NCI-H2107 (cell line): ENCODE results near the gene PREB.
"Not testable (repeated sequence)": the region's sequence is repeated elsewhere in the genome, so short reads cannot be mapped to it uniquely, and the experiment has no call there.

Experiments
- DNase-seq: peaks from one replicate; lab custom pipeline; 2025; lab: John Stamatoyannopoulos, UW

The PREB gene

DNA sequence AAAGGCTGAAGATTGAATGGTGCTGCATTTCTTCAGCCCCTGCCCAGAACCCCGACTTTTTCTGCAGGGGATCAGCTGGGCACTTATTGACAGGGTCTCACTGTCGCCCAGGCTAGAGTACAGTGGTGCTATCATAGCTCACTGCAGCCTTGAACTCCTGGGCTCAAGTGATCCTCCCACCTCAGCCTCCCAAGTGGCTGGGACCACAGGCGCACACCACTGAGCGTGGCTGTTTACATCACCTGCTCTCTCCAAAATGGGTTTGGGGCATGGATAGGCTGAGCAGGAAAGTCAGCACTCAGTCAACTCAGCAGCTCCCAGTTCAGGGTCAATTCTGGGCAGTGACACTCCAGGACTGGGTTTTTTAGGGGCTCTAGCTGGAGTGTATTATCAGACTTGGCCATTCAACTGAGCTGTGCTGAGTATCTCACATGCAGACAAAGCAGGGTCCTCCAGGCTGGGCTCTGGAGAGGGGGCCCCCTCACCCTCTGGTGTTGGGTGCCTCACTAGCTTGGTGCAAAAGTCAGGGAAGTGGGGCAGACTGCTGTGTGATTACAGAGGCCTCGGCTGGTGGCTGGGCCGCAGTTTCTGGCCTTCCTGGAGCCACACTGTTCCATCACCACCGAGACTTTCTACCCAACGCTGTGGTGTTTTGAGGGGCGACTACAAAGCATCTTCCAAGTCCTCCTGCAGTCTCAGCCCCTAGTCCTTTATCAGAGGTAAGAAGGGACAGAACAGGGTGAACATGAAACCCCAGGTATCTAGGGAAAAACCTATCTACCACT is 6.4 kb downstream of the PREB start:
- no peak for DNase-seq

DNA sequence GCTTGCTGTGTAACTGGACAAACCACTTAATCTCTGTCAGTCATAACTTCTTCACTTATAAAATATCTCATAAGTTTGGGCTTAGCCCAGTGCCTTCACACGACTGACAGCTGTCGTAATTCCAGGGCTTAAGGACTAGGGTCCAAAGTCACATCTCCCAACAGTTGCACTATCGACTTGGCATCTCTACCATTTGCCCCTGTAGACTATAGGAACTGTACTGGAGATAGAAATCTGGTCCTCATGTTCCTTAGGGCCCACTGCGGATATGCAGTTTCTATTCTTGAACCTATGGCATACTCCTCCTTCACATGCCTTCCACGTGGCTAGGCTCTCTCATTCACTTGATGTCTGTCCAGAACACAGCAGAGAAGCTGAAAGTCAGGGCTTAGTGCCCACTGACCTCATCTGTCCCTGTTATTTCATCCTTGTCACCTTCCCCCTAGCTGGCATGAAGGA is 8.2 kb downstream of the PREB start:
- no peak for DNase-seq

DNA sequence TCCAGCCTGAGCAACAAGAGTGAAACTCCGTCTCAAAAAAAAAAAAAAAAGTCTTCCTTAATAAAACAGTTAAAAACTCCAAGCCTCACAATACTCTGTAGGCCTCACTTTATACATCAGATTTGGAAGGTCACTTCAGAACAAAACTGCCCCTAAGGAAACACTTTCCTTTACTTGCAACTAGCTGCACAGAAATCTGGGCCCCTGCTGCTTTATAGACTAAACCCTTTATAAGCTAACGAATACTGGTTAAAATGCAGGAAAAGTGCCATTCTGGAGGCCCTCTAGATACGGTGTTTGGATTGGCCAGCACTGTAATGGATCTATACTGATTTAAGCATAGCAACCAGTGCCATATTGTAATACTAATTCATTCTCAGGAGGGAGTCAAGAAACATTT is 9.3 kb downstream of the PREB start:
- no peak for DNase-seq

DNA sequence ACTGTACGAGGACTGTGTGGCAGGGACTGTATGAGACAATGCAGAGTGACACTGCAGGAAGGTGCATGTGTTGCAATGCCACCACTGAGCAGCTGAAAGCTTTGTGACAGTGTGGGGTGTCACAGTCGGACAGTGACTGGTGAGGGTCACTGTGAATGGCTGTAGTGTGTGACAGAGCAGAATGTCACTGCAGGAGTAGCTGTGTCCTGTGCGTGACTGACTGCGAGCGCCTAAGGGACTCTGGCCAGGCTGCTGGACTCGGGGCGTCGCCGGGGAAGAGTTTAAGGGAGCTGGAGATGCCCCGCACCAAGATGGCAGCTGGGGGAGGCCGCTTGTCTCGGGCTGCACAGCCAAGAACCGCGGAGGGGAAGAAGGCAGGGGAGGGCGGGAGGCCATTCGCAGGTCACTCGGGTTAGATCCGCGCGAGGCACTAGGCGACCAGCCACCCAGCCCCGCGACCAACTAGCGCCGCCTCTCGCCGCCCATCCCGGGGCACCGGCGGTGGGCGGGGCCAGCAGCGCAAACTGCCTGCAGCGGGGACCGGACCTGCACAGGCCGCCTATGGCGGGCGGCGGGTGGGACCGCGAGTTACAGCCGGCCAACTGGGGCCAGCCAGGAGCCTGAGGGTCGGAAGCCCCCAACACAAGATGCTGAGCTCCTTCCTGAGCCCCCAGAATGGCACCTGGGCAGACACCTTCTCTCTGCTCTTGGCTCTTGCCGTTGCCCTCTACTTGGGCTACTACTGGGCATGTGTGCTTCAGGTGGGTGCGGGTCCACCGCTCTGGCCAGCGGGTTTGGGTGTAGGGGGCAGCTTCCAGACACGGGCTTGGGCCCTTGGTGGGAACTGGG is 10.9 kb downstream of the PREB start, which contains the start of gene ABHD1:
ABHD1 (plus strand) TSS at position 514 of the 849 bp plus-strand sequence; CDS start at position 648, 134 bp downstream.
- DNase-seq: no peak

- DNase-seq: no peak
Observed at GRCh38 chr2:27122791-27123190, 11.6 kb downstream of the PREB start.

DNA sequence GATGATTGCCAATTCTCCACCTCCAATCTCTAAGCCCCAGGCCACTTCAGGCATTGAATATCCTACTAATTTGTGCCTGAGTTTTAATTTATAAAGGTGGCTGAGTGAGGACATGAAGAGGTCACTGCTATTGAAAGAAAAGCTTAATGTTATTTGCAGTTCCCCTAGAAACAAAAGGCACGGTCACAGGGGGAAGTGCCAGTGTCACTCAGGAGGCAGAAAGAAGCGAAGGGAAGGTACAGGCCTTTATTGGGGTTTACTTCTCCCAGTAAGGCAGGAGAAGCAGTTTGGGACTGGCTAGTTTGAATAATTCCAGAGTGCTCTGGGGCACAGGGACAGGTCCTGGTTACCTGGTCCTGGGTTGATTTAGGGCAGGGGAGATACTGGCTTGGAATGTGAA is 12.5 kb downstream of the PREB start:
- no peak for DNase-seq

- DNase-seq: not testable (repeated sequence)
Observed at GRCh38 chr2:27119330-27119670, 15.1 kb downstream of the PREB start.

- no peak for DNase-seq
Observed at GRCh38 chr2:27118525-27119329, 15.7 kb downstream of the PREB start, which contains the start of gene CGREF1. TSS of gene CGREF1 (minus strand) at chr2:27119128. CDS start at chr2:27104366, 14,762 bp downstream.

DNA sequence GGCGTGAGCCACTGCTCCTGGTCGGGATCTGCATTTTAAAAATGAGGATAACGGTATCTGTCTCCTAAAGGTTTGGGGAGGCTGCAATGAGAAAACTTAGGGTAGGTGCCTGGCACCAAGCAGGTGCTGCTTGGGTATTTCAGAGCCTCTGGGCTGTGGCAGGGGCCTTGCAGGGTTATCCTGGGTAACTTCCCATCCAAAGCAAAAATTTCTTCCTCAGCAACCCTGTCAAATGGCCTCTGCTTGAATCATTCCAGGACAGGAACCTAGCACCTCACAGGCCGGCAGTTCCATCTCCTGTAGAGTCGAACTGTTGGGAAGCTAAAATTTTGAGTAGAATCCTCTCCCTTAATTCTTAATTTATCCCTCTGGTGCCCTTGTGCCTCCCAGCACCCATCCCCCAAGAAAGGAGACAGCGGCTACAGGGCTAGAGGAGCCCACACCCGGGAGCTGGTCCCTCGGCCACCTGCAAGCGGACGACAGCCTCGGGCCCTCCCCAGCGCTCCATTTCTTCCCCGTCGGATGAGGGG is 16.4 kb downstream of the PREB start:
- DNase-seq: no peak

DNA sequence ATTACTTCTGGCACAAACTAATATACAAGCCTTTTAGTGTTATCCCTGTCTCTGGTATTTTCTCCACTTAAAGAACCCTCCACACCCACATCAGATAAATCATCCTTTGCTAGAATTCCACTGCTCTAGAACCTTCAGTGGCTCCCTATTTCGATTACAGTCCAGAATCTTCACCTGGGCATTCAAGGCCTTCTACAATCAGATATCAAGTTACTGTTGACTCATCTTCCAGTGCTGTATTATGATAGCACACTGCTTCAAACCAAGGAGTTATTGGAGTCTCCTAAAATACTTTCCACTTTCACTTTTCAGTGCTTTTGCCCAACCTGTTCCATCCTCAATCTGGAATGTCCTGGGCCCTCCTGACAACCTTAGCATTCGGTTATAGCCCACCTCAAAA is 18.9 kb downstream of the PREB start:
- no peak for DNase-seq

DNA sequence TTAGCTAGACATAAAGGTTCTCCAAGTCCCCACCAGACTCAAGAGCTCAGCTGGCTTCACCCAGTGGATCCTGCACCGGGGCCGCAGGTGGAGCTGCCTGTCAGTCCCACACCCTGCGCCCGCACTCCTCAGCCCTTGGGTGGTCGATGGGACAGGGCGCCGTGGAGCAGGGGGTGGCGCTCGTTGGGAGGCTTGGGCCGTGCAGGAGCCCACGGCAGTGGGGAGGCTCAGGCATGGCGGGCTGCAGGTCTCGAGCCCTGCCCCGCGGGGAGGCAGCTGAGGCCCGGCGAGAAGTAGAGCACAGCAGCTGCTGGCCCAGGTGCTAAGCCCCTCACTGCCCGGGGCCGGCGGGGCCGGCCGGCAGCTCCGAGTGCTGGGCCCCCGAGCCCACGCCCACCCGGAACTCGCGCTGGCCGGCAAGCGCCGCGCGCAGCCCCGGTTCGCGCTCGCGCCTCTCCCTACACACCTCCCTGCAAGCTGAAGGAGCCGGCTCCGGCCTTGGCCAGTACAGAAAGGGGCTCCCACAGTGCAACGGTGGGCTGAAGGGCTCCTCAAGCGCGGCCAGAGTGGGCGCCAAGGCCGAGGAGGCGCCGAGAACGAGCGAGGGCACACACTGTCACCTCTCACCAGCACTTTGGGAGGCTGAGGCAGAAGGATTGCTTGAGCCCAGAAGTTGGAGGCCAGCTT is 22.9 kb downstream of the PREB start:
- DNase-seq: not testable (repeated sequence)

DNA sequence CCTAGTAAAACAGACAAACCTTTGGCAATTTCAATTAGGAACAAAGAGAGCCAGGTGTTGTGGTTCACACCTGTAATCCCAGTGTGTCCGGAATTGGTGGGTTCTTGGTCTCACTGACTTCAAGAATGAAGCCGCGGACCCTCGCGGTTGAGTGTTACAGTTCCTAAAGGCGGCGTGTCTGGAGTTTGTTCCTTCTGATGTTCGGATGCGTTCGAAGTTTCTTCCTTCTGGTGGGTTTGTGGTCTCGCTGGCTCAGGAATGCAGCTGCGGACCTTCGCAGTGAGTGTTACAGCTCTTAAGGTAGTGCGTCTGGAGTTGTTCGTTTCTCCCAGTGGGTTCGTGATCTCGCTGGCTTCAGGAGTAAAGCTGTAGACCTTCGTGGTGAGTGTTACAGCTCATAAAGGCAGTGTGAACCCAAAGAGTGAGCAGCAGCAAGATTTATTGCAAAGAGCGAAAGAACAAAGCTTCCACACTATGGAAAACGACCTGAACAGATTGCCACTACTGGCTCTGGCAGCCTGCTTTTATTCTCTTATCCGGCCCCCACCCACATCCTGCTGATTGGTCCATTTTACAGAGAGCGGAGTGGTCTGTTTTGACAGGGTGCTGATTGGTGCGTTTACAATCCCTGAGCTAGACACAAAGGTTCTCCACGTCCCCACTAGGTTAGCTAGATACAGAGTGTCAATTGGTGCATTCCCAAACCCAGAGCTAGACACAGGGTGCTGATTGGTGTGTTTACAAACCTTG is 23.7 kb downstream of the PREB start:
- DNase-seq: not testable (repeated sequence)

- no peak for DNase-seq
Observed at GRCh38 chr2:27109083-27109482, 25.4 kb downstream of the PREB start.

GRCh38 chr2:27108221-27108620 is 26.2 kb downstream of the PREB start:
- DNase-seq: no peak

- no peak for DNase-seq
Observed at GRCh38 chr2:27105981-27106380, 28.5 kb downstream of the PREB start.

DNA sequence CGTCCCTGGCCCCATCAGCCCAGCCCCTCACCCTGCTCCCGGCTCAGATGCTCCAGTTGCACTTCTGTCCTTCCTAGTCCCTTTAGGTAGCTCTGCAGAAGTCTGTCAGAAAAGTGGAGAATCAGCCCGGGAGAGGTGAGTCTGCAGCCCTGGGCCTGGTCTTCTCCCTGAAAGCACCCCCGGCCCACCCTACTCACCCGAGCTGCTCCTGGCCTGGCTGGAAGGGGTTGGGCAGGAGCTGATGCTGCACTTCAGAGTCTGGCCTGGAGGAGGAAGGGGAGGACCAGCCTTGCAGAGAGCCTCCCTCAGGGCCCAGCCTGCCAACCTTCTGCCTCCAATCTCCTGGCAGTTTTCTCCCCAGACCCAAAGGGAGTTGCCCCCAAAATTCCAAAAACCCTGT is 32.1 kb downstream of the PREB start:
- DNase-seq: no peak

- DNase-seq: no peak
Observed at GRCh38 chr2:27100036-27100435, 34.4 kb downstream of the PREB start.

- no peak for DNase-seq
Observed at GRCh38 chr2:27099334-27099955, 35.0 kb downstream of the PREB start.

GRCh38 chr2:27097341-27097740 is 37.1 kb downstream of the PREB start:
- DNase-seq: no peak

DNA sequence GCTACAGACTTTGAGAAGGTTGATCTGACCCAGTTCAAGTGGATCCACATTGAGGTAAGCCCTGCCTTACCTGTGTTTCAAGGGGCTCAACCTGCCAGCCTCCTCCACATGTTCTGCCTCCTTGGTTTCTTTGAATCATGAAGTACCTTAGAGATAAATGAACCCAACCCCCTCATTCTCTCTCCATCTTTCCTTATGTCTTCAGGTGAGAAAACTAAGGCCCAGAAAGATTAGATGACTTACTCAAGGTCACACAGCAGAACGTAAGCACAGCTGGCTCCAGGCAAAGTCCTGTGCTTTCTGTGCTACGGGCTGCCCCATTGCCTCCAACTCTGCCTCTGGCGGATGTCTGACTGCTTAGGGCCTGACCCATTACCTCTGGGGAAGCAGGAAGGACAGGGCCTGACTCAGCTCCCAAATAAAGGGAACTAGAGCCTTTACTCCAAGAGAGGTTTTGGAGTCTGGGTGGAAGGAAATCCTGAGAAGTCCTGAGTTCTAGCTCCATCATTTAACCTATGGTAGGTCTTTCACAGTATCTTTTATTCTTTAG is 37.6 kb downstream of the PREB start:
- DNase-seq: no peak
